HepG2 (cell line): ENCODE measurements around the gene ZNF48. TPM values are rescaled to one million over a fixed set of nuclear protein-coding genes. Genes with fewer than 3 reads are reported as not detected.

ENCODE experiments used
- ARID2 ChIP-seq: sonication (generic); formaldehyde crosslinking; IDR thresholded peaks from 2 replicates; pipeline ENCODE4 v1.8.1; 2022; ENCODE audit warnings: mild to moderate bottlenecking, missing genetic modification reagents, borderline replicate concordance
- BCL6 ChIP-seq: IDR thresholded peaks from 2 replicates; pipeline ENCODE4 v1.6.1; 2016; ENCODE audit warnings: missing genetic modification reagents, missing compliant biosample characterization
- CEBPG ChIP-seq: IDR thresholded peaks from 2 replicates; pipeline ENCODE4 v1.6.1; 2016
- CREB1 ChIP-seq, 2 experiments: fragments of 450-650 bp in 1 of 2; IDR thresholded peaks; 2 replicates each; pipeline ENCODE4 v1.6.1; 2016 to 2017; ENCODE audit warnings: control low read depth in 1 of 2, mild to moderate bottlenecking in 1 of 2, missing compliant biosample characterization in 1 of 2, missing genetic modification characterization in 1 of 2
- CSRNP1 ChIP-seq: sonication (generic); formaldehyde crosslinking; IDR thresholded peaks from 2 replicates; pipeline ENCODE4 v1.8.1; 2023; ENCODE audit warnings: mild to moderate bottlenecking, missing genetic modification reagents
- CSRNP2 ChIP-seq: sonication (generic); formaldehyde crosslinking; conservative IDR thresholded peaks from 2 replicates; pipeline ENCODE4 v1.8.0; 2022; ENCODE audit warnings: low read depth, missing genetic modification reagents
- DMAP1 ChIP-seq: IDR thresholded peaks from 2 replicates; pipeline ENCODE4 v1.6.1; 2016
- HDAC2 ChIP-seq: sonication (generic); formaldehyde crosslinking; IDR thresholded peaks from 2 replicates; pipeline ENCODE4 v1.4.0; 2020; ENCODE audit warnings: missing genetic modification reagents
- NCOA1 ChIP-seq: sonication (generic); formaldehyde crosslinking; IDR thresholded peaks from 2 replicates; pipeline ENCODE4 v1.9.0; 2021; ENCODE audit warnings: missing genetic modification reagents
- NCOA5 ChIP-seq: sonication (generic); formaldehyde crosslinking; IDR thresholded peaks from 2 replicates; pipeline ENCODE4 v1.4.0; 2020; ENCODE audit warnings: missing genetic modification reagents
- ZC3H4 ChIP-seq: sonication (generic); formaldehyde crosslinking; IDR thresholded peaks from 2 replicates; pipeline ENCODE4 v1.4.0; 2020; ENCODE audit warnings: missing genetic modification reagents, borderline replicate concordance
- ZFY ChIP-seq: sonication (generic); formaldehyde crosslinking; IDR thresholded peaks from 2 replicates; pipeline ENCODE4 v1.4.0; 2020; ENCODE audit warnings: missing genetic modification reagents
- ZNF33A ChIP-seq: sonication (generic); formaldehyde crosslinking; IDR thresholded peaks from 2 replicates; pipeline ENCODE4 v1.5.1; 2020; ENCODE audit warnings: missing genetic modification reagents, mild to moderate bottlenecking, moderate library complexity, borderline replicate concordance
- ZNF512B ChIP-seq: sonication (generic); formaldehyde crosslinking; IDR thresholded peaks from 2 replicates; pipeline ENCODE4 v1.5.1; 2020; ENCODE audit warnings: missing genetic modification reagents, mild to moderate bottlenecking, borderline replicate concordance
- ZNF609 ChIP-seq: sonication (generic); formaldehyde crosslinking; IDR thresholded peaks from 2 replicates; pipeline ENCODE4 v1.4.0; 2020; ENCODE audit warnings: mild to moderate bottlenecking, missing genetic modification reagents, borderline replicate concordance
- ZNF614 ChIP-seq: IDR thresholded peaks from 2 replicates; pipeline ENCODE4 v1.6.1; 2018; ENCODE audit warnings: missing biosample characterization, missing genetic modification reagents, inconsistent platforms, borderline replicate concordance
- ZNF670 ChIP-seq: sonication (generic); formaldehyde crosslinking; IDR thresholded peaks from 2 replicates; pipeline ENCODE4 v1.8.0; 2022; ENCODE audit warnings: mild to moderate bottlenecking, missing genetic modification reagents, borderline replicate concordance
- ZNF850 ChIP-seq: sonication (generic); formaldehyde crosslinking; conservative IDR thresholded peaks from 2 replicates; pipeline ENCODE4 v1.9.0; 2021; ENCODE audit warnings: mild to moderate bottlenecking, missing genetic modification reagents
- ZSCAN31 ChIP-seq: sonication (generic); formaldehyde crosslinking; IDR thresholded peaks from 2 replicates; pipeline ENCODE4 v1.5.0; 2020; ENCODE audit warnings: low read depth, mild to moderate bottlenecking, missing genetic modification reagents
- polyA plus RNA-seq, 8 experiments: library from polyadenylated mRNA; depleted of rRNA in 3 of 8; stranded (reverse) in 7 of 8; unstranded in 1 of 8; fragments of >200 nt; fragmentation: Illumina TruSeq in 4 of 8; extraction: Trizol in 4 of 8; gene quantifications; 2 replicates each; pipeline versions ENCODE4 v1.2.1 to v1.2.3, GENCODE V29; 2011 to 2016; ENCODE audit warnings: low read depth in 4 of 8, missing spikeins in 1 of 8, mixed read lengths in 1 of 8; ENCODE audit not compliant: insufficient read depth in 1 of 8
- total RNA-seq, 5 experiments: library from RNA; depleted of rRNA; stranded (reverse); fragments of >200 nt; fragmentation: Illumina TruSeq; extraction: Trizol; gene quantifications; 2 replicates each; pipeline ENCODE4 v1.2.3, GENCODE V29; 2016; ENCODE audit warnings: low read depth in 1 of 5

The ZNF48 gene
- total and polyA plus RNA-seq, 2 of the 13 experiments (the other 11 are each of a cell fraction or from before 2014, with no cell fraction given): 9.9 to 12.3 TPM

GRCh38 chr16:30430428-30430970 lies 35.3 kb downstream of the ZNF48 start (continued):
- TF ChIP-seq CSRNP2 (CRISPR knock-in tag) (no peak), ZNF512B (CRISPR knock-in tag) (peak; percentile 94; the same call in 1 of the 2 replicates), ZNF614 (CRISPR knock-in tag) (no peak; the same call in 1 of the 2 replicates), CSRNP1 (CRISPR knock-in tag) (peak; percentile 49), ARID2 (peak; percentile 16; the same call in 1 of the 2 replicates), ZNF33A (no peak), HDAC2 (peak; percentile 45; the same call in 1 of the 2 replicates), ZNF609 (CRISPR knock-in tag) (peak; percentile 49; the same call in 1 of the 2 replicates), ZSCAN31 (peak; percentile 54; the same call in 1 of the 2 replicates), ZFY (CRISPR knock-in tag) (peak; percentile 92), DMAP1 (no peak; the same call in none of the 2 replicates), NCOA5 (CRISPR knock-in tag) (no peak), CREB1 (IDR thresholded peaks at IDR 0.05) (no peak), CREB1 (CRISPR knock-in tag; IDR thresholded peaks at IDR 0.05) (0 out of 2 replicates have a peak, but pooled peaks have one; percentile 6), NCOA1 (no peak; the same call in 1 of the 2 replicates), CEBPG (CRISPR knock-in tag) (no peak), ZNF670 (CRISPR knock-in tag) (no peak; the same call in 1 of the 2 replicates), ZNF850 (no peak), ZC3H4 (no peak), BCL6 (CRISPR knock-in tag) (no peak; the same call in 1 of the 2 replicates)
